Hepatocyte (in vitro differentiated cells): ENCODE results near the gene POLR3K. TPM values are rescaled to one million over a fixed set of nuclear protein-coding genes. Genes with fewer than 3 reads are reported as not detected.

Source experiments
- DNase-seq: peaks from one replicate; pipeline ENCODE4 v3.0.0-alpha.2; 2016; ENCODE audit warnings: low spot score
- H2AFZ ChIP-seq: fragments of 200-600 bp; sonication (generic); 2 replicates; pipeline ENCODE4 v1.6.0; 2016; ENCODE audit warnings: antibody characterized with exemption, mild to moderate bottlenecking
- H3K27ac ChIP-seq: fragments of 200-600 bp; sonication (generic); 2 replicates; pipeline ENCODE4 v1.5.1; 2016; ENCODE audit warnings: mild to moderate bottlenecking
- H3K27me3 ChIP-seq: fragments of 200-600 bp; sonication (generic); 2 replicates; pipeline ENCODE4 v1.6.1; 2016
- H3K36me3 ChIP-seq: fragments of 200-600 bp; sonication (generic); replicated peaks from 2 replicates; pipeline ENCODE4 v1.5.1; 2016; ENCODE audit warnings: low read depth; ENCODE audit not compliant: insufficient read depth
- H3K4me1 ChIP-seq: fragments of 200-600 bp; sonication (generic); 2 replicates; pipeline ENCODE4 v1.5.1; 2016; ENCODE audit warnings: mild to moderate bottlenecking, moderate library complexity; ENCODE audit not compliant: insufficient read depth
- H3K4me2 ChIP-seq: fragments of 200-600 bp; sonication (generic); 2 replicates; pipeline ENCODE4 v1.6.0; 2016
- H3K4me3 ChIP-seq: fragments of 200-600 bp; sonication (generic); 2 replicates; pipeline ENCODE4 v1.5.1; 2016; ENCODE audit warnings: mild to moderate bottlenecking
- H3K79me2 ChIP-seq: fragments of 200-600 bp; sonication (generic); 2 replicates; pipeline ENCODE4 v1.6.0; 2017; ENCODE audit warnings: mild to moderate bottlenecking
- H3K9me2 ChIP-seq: fragments of 200-600 bp; sonication (generic); replicated peaks from 2 replicates; pipeline ENCODE4 v1.6.0; 2017; ENCODE audit warnings: mild to moderate bottlenecking; ENCODE audit not compliant: insufficient read depth
- H3K9me3 ChIP-seq: fragments of 200-600 bp; sonication (generic); 2 replicates; pipeline ENCODE4 v1.5.1; 2016; ENCODE audit warnings: low read depth, mild to moderate bottlenecking
- H4K20me1 ChIP-seq: fragments of 200-600 bp; sonication (generic); 2 replicates; pipeline ENCODE4 v1.6.0; 2016; ENCODE audit warnings: mild to moderate bottlenecking; ENCODE audit not compliant: insufficient read depth, poor library complexity, severe bottlenecking
- CTCF ChIP-seq: fragments of 200-600 bp; sonication (generic); IDR thresholded peaks from 2 replicates; pipeline ENCODE4 v1.5.1; 2016; ENCODE audit warnings: antibody characterized with exemption, mild to moderate bottlenecking; ENCODE audit not compliant: poor library complexity
- EZH2 ChIP-seq: fragments of 200-600 bp; sonication (generic); IDR thresholded peaks from 2 replicates; pipeline ENCODE4 v1.6.1; 2016; ENCODE audit warnings: antibody characterized with exemption, mild to moderate bottlenecking, borderline replicate concordance
- EZH2phosphoT487 ChIP-seq: fragments of 200-600 bp; sonication (generic); IDR thresholded peaks from one replicate; pipeline ENCODE4 v1.6.1; 2018; ENCODE audit warnings: antibody characterized with exemption, mild to moderate bottlenecking, low read depth, moderate library complexity; ENCODE audit not compliant: unreplicated experiment, severe bottlenecking
- WGBS: methylation state at CpG from one replicate; pipeline ENCODE4 v1.1.6; 2016; ENCODE audit warnings: low lambda C conversion rate; ENCODE audit errors: missing lambda C conversion rate; 5-methylcytosine and 5-hydroxymethylcytosine counted together
- polyA plus RNA-seq: library from polyadenylated mRNA; unstranded; fragments of >200 nt; fragmentation: Nextera tagmentation; extraction: Ambion mirVana; gene quantifications from 2 replicates; pipeline ENCODE4 v1.2.1, GENCODE V29; 2016
- total RNA-seq: library from RNA; depleted of rRNA; stranded (reverse); fragments of >200 nt; gene quantifications from 2 replicates; pipeline ENCODE4 v1.2.3, GENCODE V29; 2014

Gene POLR3K
- total and polyA plus RNA-seq, 2 experiments from 2014 or later = 2.7 to 12.5 TPM

GRCh38 chr16:43294-43693, 10.1 kb downstream of the POLR3K start:
- H3K4me3 ChIP-seq = no peak overlapping the region
- H3K36me3 ChIP-seq = no peaks in the 10 kb centered on the region
- H3K4me2 ChIP-seq = no peak overlapping the region
- H3K79me2 ChIP-seq = no peaks in the 10 kb centered on the region
- no peak overlapping the region for H2AFZ ChIP-seq
- H4K20me1 ChIP-seq = no peaks in the 10 kb centered on the region
- TF ChIP-seq EZH2phosphoT487 (no peak), EZH2 (no peak), CTCF (no peak)
- 83% methylated on average over 5 of the region's 5 CpGs for WGBS
- H3K27me3 ChIP-seq = no peaks in the 10 kb centered on the region
- H3K9me2 ChIP-seq = no peaks in the 10 kb centered on the region
- no peak overlapping the region for H3K27ac ChIP-seq
- H3K4me1 ChIP-seq = no peaks in the 10 kb centered on the region
- no peaks in the 10 kb centered on the region for H3K9me3 ChIP-seq
- no peak for DNase-seq

- no peak overlapping the region for H3K4me3 ChIP-seq
- no peak overlapping the region for H3K4me2 ChIP-seq
- no peaks in the 10 kb centered on the region for H3K79me2 ChIP-seq
- no peak for DNase-seq
- TF ChIP-seq EZH2phosphoT487 = no peak
- TF ChIP-seq CTCF = no peak
- no peak for TF ChIP-seq EZH2
- no peaks in the 10 kb centered on the region for H3K9me3 ChIP-seq
- H3K27ac ChIP-seq = no peak overlapping the region
- H2AFZ ChIP-seq = no peak overlapping the region
- H4K20me1 ChIP-seq = no peaks in the 10 kb centered on the region
- no peaks in the 10 kb centered on the region for H3K4me1 ChIP-seq
- 99% methylated on average over 4 of the region's 4 CpGs for WGBS
- H3K36me3 ChIP-seq = no peaks in the 10 kb centered on the region
- H3K27me3 ChIP-seq = no peaks in the 10 kb centered on the region
- no peaks in the 10 kb centered on the region for H3K9me2 ChIP-seq
Measured at GRCh38 chr16:42691-43090, 10.7 kb downstream of the POLR3K start.

GRCh38 chr16:42069-42457, 11.3 kb downstream of the POLR3K start:
- Histone ChIP-seq H4K20me1 (no peaks in the 10 kb centered on the region), H3K4me1 (no peaks in the 10 kb centered on the region), H2AFZ (no peak overlapping the region), H3K27ac (no peak overlapping the region), H3K4me2 (no peak overlapping the region), H3K79me2 (no peaks in the 10 kb centered on the region), H3K36me3 (no peaks in the 10 kb centered on the region), H3K9me3 (no peaks in the 10 kb centered on the region), H3K27me3 (no peaks in the 10 kb centered on the region), H3K4me3 (no peak overlapping the region), H3K9me2 (no peaks in the 10 kb centered on the region)
- no peak for DNase-seq
- no peak for TF ChIP-seq CTCF
- no peak for TF ChIP-seq EZH2
- TF ChIP-seq EZH2phosphoT487 = no peak
- 83% methylated on average over 11 of the region's 11 CpGs for WGBS
